ENCODE data around the gene RGS6.
"Not testable (repeated sequence)": the region's sequence is repeated elsewhere in the genome, so short reads cannot be mapped to it uniquely, and the experiment has no call there.

- not testable (repeated sequence) for TF ChIP-seq CTCF (conservative IDR thresholded peaks at IDR 0.05; ENCODE audit: low read depth, low read length); EZH2 (IDR thresholded peaks at IDR 0.05; ENCODE audit: low read length, unreplicated experiment)
These were observed 9.4 kb downstream of the RGS6 start for GRCh38 chr14:71941616-71942015.
